Measurements from ENCODE around the gene ZNF763. TPM values are rescaled to one million over a fixed set of nuclear protein-coding genes. Genes with fewer than 3 reads are reported as not detected.
"Not testable (repeated sequence)": the region's sequence is repeated elsewhere in the genome, so short reads cannot be mapped to it uniquely, and the experiment has no call there.

The ZNF763 gene
- total RNA-seq, 1 experiment from 2014 or later = 0.40 TPM

- H3K27ac ChIP-seq = no peak overlapping the region
- no peak overlapping the region for H3K4me3 ChIP-seq
- no peaks in the 10 kb centered on the region for H3K27me3 ChIP-seq
- peaks cover 63% of the 10 kb centered on the region for H3K9me3 ChIP-seq (replicated peaks)
- peak in 1 of 2 experiments; percentile 27 for DNase-seq
- H3K4me1 ChIP-seq = no peaks in the 10 kb centered on the region
- H3K36me3 ChIP-seq = peaks cover 58% of the 10 kb centered on the region
Observed at GRCh38 chr19:11949201-11949600, 15.6 kb upstream of the ZNF763 start.

- not testable (repeated sequence) for H3K4me3 ChIP-seq, H3K27me3 ChIP-seq, DNase-seq, H3K4me1 ChIP-seq, H3K27ac ChIP-seq
- Histone ChIP-seq H3K36me3 (peaks cover 55% of the 10 kb centered on the region), H3K9me3 (replicated peaks) (peaks cover 61% of the 10 kb centered on the region)
Observed at GRCh38 chr19:11949614-11950080, 15.2 kb upstream of the ZNF763 start.

GRCh38 chr19:11950312-11950711, 14.5 kb upstream of the ZNF763 start:
- H3K4me3 ChIP-seq = no peak overlapping the region
- no peak for DNase-seq
- H3K4me1 ChIP-seq = no peaks in the 10 kb centered on the region
- H3K27ac ChIP-seq = no peak overlapping the region
- no peaks in the 10 kb centered on the region for H3K27me3 ChIP-seq
- H3K36me3 ChIP-seq = peaks cover 54% of the 10 kb centered on the region
- peaks cover 61% of the 10 kb centered on the region for H3K9me3 ChIP-seq (replicated peaks)

GRCh38 chr19:11963566-11964355, 1.1 kb upstream of the ZNF763 start:
- Histone ChIP-seq H3K9me3 (replicated peaks) (0 out of 2 replicates have a peak, but pooled peaks cover 4% of the 10 kb centered on the region), H3K27me3 (no peaks in the 10 kb centered on the region), H3K27ac (no peak overlapping the region), H3K36me3 (no peaks in the 10 kb centered on the region), H3K4me3 (peak overlapping the region; percentile 68), H3K4me1 (no peaks in the 10 kb centered on the region)
- DNase-seq = peak; percentile 87 to 95

GRCh38 chr19:11964496-11964857, 363 bp upstream of the ZNF763 start:
- DNase-seq = peak in 1 of 2 experiments; percentile 63
- H3K4me3 ChIP-seq = peak overlapping the region; percentile 68
- H3K27ac ChIP-seq = no peak overlapping the region
- H3K36me3 ChIP-seq = no peaks in the 10 kb centered on the region
- 0 out of 2 replicates have a peak, but pooled peaks cover 3% of the 10 kb centered on the region for H3K9me3 ChIP-seq (replicated peaks)
- H3K4me1 ChIP-seq = no peaks in the 10 kb centered on the region
- H3K27me3 ChIP-seq = no peaks in the 10 kb centered on the region

- no peak for DNase-seq
- H3K4me3 ChIP-seq = no peak overlapping the region
- no peaks in the 10 kb centered on the region for H3K36me3 ChIP-seq
- H3K4me1 ChIP-seq = no peaks in the 10 kb centered on the region
- H3K9me3 ChIP-seq (replicated peaks) = no peaks in the 10 kb centered on the region; the same call in 1 of the 2 replicates
- no peaks in the 10 kb centered on the region for H3K27me3 ChIP-seq
- H3K27ac ChIP-seq = no peak overlapping the region
Observed at GRCh38 chr19:11970174-11970573, 5.3 kb downstream of the ZNF763 start.

- no peaks in the 10 kb centered on the region for H3K4me1 ChIP-seq
- H3K27me3 ChIP-seq = no peaks in the 10 kb centered on the region
- H3K4me3 ChIP-seq = no peak overlapping the region
- peaks cover 5% of the 10 kb centered on the region for H3K9me3 ChIP-seq (replicated peaks)
- H3K27ac ChIP-seq = no peak overlapping the region
- H3K36me3 ChIP-seq = no peaks in the 10 kb centered on the region
- no peak for DNase-seq
Observed at GRCh38 chr19:11971041-11971440, 6.2 kb downstream of the ZNF763 start.

GRCh38 chr19:11973019-11973810, 8.4 kb downstream of the ZNF763 start:
- no peak for DNase-seq
- no peak overlapping the region for H3K27ac ChIP-seq
- H3K27me3 ChIP-seq = no peaks in the 10 kb centered on the region
- H3K4me3 ChIP-seq = no peak overlapping the region
- H3K4me1 ChIP-seq = no peaks in the 10 kb centered on the region
- peaks cover 5% of the 10 kb centered on the region for H3K9me3 ChIP-seq (replicated peaks)
- H3K36me3 ChIP-seq = no peaks in the 10 kb centered on the region

- DNase-seq = no peak
- no peaks in the 10 kb centered on the region for H3K4me1 ChIP-seq
- H3K27me3 ChIP-seq = no peaks in the 10 kb centered on the region
- H3K4me3 ChIP-seq = no peak overlapping the region
- peaks cover 38% of the 10 kb centered on the region for H3K9me3 ChIP-seq (replicated peaks)
- no peak overlapping the region for H3K27ac ChIP-seq
- H3K36me3 ChIP-seq = 0 out of 2 replicates have a peak, but pooled peaks cover 2% of the 10 kb centered on the region
Observed at GRCh38 chr19:11978492-11979100, 13.8 kb downstream of the ZNF763 start.

GRCh38 chr19:11979527-11979926, 14.7 kb downstream of the ZNF763 start:
- no peak for DNase-seq
- no peak overlapping the region for H3K4me3 ChIP-seq
- H3K4me1 ChIP-seq = no peaks in the 10 kb centered on the region
- peaks cover 38% of the 10 kb centered on the region for H3K9me3 ChIP-seq (replicated peaks)
- H3K27ac ChIP-seq = no peak overlapping the region
- H3K36me3 ChIP-seq = 0 out of 2 replicates have a peak, but pooled peaks cover 2% of the 10 kb centered on the region
- H3K27me3 ChIP-seq = no peaks in the 10 kb centered on the region

GRCh38 chr19:11982526-11982925, 17.7 kb downstream of the ZNF763 start:
- H3K36me3 ChIP-seq = 0 out of 2 replicates have a peak, but pooled peaks cover 2% of the 10 kb centered on the region
- DNase-seq = no peak
- no peaks in the 10 kb centered on the region for H3K27me3 ChIP-seq
- H3K27ac ChIP-seq = no peak overlapping the region
- no peaks in the 10 kb centered on the region for H3K4me1 ChIP-seq
- H3K4me3 ChIP-seq = no peak overlapping the region
- H3K9me3 ChIP-seq (replicated peaks) = peaks cover 33% of the 10 kb centered on the region

GRCh38 chr19:11984986-11985385, 20.1 kb downstream of the ZNF763 start:
- Histone ChIP-seq H3K27me3 (no peaks in the 10 kb centered on the region), H3K4me3 (no peak overlapping the region), H3K27ac (no peak overlapping the region), H3K36me3 (peaks cover 7% of the 10 kb centered on the region; the same call in 1 of the 2 replicates), H3K9me3 (replicated peaks) (peaks cover 18% of the 10 kb centered on the region), H3K4me1 (no peaks in the 10 kb centered on the region)
- DNase-seq = peak; percentile 67 to 81

GRCh38 chr19:11986754-11987153, 21.9 kb downstream of the ZNF763 start:
- Histone ChIP-seq H3K9me3 (replicated peaks) (peaks cover 8% of the 10 kb centered on the region), H3K36me3 (peaks cover 5% of the 10 kb centered on the region; the same call in 1 of the 2 replicates), H3K27me3 (no peaks in the 10 kb centered on the region), H3K27ac (no peak overlapping the region), H3K4me1 (no peaks in the 10 kb centered on the region), H3K4me3 (no peak overlapping the region)
- no peak for DNase-seq

GRCh38 chr19:11987405-11988281, 22.8 kb downstream of the ZNF763 start:
- Histone ChIP-seq H3K36me3 (peaks cover 5% of the 10 kb centered on the region; the same call in 1 of the 2 replicates), H3K27me3 (no peaks in the 10 kb centered on the region), H3K4me1 (no peaks in the 10 kb centered on the region), H3K27ac (peak overlapping the region; percentile 51), H3K4me3 (peak overlapping the region; percentile 91), H3K9me3 (replicated peaks) (no peaks in the 10 kb centered on the region)
- DNase-seq = peak; percentile 99

Measured in SJCRH30 (cell line).